GM18526 (cell line): Measurements from ENCODE around the gene CS.

Experiments used
- POLR2A ChIP-seq: IDR thresholded peaks from 3 replicates; pipeline ENCODE4 v1.6.1; 2011; ENCODE audit not compliant: insufficient read length; ENCODE audit errors: extremely low read depth

The CS gene

GRCh38 chr12:56260380-56260779 is 39.8 kb downstream of the CS start:
- no peak for TF ChIP-seq POLR2A

- TF ChIP-seq POLR2A: no peak
Measured at GRCh38 chr12:56258820-56259183, 41.3 kb downstream of the CS start.

DNA sequence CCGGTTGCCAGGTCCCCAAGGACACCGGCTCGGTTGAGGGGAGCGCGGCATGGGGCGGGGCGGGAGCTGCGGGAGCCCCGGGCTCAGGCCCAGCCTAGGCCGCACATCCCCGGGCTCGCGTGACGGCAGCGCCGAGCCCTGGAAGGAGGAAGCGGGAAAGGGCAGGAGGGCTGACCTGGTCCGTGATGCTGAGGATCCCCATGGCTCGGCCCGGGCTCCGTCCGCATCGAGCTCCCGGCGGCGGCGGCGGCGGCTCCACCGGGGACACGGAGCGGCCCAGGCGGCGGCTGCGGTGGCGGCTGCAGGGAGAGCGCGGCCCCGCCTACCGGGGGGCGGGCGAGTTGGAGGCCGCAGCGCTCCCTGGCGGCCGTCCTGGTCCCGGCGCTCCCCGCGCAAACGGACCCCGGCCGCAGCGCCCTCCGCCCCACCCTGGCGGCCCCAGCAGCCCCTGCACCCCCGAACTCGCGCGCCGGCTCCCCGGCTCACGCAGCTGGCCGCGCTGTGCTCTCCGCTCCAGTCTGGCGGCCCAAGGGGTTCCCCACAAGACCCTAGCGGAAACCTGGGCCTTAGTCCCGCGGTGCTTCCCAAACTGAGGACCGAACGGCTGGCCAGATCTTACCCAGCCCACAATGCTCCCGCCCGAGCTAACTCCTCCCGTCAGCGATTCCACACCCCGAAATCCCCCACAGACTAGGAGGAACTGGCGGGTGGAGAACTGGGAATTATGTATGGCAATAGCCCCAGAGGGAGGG is 41.9 kb downstream of the CS start, which contains the start of gene ANKRD52:
Gene ANKRD52, minus strand, starts transcription at position 317 of the 752 bp plus-strand sequence. Its CDS starts 115 bp downstream, at position 202.
- peak; percentile 56 for TF ChIP-seq POLR2A

DNA sequence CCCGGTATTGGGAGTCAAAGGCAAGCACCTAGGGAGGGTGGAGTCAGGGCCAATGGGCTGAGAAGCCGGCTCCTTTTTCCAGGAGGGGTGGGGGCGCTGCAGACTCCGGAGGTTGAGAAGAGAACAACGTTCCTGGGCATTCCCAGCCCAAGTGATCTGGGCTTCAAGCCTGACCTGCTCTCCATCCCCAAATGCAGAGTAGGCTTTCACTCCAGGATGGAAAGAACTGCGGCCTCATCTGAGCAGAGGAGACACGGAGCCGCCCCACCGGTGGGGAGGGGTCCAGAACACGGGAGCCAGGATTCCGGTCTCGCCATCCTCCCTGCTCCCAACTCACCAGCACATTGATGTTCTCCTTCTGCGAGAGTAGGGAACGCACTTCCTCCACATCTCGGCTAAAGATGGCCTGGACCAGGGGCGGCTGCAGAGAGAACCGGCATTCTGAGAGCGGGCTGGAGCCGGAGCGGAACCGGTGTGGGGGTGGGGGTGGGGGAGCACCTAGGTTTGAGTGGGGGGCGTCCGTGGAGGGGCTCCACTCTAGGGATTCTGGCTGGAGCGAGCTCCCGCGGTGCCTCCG is 42.6 kb downstream of the CS start:
- no peak for TF ChIP-seq POLR2A

DNA sequence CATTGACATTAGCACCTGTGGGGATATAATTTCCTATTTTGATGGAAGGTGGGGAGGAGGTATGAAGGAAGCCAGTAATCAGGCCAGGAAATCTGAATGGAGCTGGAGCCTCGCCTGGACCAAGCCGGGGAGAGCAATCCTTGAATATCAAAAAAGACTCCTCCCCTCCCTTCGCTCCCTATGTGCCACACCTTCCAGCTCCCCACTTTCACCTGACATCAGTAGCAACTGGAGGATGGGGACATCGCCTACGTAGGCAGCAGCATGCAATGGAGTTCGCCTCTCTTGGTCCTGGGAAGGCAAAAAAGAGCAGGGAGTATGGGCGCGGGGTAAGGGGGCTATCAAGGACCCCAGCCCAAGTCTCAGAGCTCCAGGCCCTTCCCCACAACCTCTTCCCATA is 43.1 kb downstream of the CS start:
- TF ChIP-seq POLR2A: no peak

- no peak for TF ChIP-seq POLR2A
Measured at GRCh38 chr12:56256326-56256960, 43.7 kb downstream of the CS start.

DNA sequence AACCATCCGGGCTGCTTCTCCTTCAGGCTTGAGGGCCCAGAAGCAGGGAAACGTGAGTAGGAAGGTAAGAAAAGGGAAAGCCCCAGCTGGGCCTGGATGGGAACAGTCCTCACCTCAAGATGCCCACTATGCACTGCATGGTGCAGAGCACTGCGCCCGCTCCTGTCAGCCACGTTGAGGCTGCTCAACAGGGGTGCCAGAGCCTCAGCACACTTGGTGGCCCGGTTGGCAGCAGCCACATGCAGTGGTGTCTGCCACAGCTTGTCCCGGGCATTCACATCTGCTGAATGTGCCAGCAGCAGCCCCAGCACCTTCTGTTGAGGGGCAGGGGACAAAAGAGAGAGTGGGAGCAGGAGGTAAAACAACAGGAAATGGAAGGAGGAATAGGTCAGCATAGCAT is 44.5 kb downstream of the CS start:
- no peak for TF ChIP-seq POLR2A

DNA sequence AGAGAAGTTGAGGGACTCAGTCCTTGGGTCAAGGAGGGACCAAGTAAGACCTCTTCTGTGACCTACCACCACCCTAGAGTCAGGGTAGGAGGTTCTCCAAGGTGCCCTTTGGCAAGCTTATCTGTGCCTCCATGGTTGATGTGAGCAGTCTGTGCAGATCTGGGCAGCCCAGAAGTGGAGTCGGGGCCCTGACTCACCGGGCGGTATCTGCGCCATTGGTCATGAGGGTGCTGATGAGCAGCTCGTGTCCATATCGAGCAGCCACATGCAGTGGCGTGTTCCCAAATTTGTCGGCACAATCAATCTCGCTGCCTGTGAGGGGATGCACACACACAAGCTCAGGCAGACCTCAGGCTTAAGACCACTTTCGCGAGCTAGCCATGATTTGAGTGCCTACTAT is 47.0 kb downstream of the CS start:
- TF ChIP-seq POLR2A: no peak

DNA sequence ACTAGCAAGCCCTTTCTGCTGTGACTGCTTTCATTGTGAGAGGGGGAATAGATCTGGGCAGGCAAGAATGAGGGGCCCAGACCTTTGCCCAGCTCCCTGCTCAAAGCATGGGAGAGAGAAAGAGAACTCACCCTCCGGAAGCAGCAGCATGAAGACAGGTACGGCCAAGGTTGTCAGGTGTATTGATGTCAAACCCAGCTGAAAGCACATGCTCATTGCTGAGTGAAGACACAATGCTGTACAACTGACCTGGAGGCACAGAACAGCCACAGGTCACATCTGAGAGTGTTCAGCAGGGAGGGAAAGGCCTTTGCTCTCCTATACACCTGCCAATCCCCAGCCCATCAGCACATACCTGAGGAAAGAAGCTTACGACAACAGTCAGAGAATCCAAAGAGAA is 47.5 kb downstream of the CS start:
- no peak for TF ChIP-seq POLR2A

DNA sequence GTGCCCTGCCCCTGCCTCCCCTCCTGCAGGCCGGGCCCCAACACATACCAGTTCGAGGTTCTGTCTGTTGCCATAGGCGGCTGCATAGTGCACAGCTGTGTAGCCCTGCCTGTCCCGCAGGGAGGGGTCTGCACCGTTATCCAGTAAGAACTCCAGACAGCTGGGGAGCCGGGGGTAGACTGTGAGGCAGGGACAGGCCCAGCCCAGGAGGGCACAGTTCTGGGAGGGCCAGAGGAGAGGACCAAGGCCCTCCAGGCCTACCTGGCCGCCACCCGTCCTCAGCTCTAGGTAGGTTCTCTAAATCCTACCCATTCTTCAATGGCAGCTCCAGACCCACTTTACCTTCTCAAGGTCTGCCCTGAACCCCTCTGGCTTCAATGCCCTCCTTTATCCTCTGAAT is 51.4 kb downstream of the CS start:
- TF ChIP-seq POLR2A: no peak

DNA sequence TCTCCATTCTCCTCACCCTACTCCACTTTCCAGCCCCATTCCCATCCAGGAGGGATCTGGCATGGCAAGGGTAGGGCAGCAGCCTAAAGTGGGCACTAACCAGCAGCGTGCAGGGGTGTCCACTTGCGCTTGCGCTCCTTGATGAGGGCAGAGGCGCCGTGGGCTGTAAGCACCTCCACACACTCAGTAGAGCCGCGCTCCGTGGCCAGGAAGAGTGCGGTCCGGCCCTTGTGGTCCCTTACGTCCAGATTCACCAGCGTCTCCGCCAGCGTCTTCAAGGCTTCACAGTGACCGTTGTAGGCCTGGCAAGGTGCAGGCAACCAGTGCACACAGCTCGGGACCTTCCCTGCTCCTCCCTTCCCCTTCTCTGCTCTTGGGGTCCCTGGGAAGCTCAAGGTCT is 52.2 kb downstream of the CS start:
- no peak for TF ChIP-seq POLR2A

- no peak for TF ChIP-seq POLR2A
Measured at GRCh38 chr12:56244494-56244893, 55.6 kb downstream of the CS start.

DNA sequence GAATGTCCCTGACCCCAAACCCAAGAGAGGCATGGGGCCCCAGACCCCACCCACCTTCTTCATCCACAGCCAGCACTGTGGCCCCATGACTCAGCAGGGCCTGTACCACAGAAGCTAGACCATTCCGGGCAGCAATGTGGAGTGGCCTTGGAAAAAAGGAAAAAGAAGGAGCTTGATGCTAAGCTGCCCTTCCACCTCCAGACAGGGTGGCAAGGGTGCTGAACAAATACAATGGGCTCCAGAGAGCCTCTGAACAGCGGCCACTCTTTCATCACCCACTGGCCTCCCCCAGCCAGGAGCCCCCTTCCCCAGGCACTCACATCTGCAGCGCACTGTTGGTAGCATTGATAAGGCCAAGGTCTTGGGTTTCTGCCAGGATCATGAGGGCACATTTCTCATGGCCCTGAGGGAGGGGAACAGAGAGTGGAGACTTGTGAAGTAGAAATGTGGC is 56.4 kb downstream of the CS start:
- no peak for TF ChIP-seq POLR2A

DNA sequence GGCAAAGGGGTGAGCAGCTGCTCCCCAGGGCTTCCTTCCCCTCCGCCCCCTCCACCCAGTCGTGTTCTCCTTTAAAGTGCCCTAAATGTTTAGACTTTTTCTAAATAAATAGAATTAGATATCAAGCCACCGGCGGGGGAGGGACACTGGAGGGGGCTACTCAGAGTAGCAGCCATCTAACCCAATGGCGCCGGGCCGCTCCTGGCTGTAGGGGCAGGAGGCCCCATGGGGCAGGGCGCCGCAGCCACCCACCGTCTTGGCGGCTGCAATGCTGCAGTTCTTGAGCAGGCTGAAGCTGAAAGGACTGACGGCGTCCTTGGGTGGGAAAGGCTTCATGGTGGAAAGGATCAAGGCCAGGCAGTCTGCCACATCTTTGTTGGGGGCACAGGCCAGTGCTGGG is 57.1 kb downstream of the CS start:
- no peak for TF ChIP-seq POLR2A

DNA sequence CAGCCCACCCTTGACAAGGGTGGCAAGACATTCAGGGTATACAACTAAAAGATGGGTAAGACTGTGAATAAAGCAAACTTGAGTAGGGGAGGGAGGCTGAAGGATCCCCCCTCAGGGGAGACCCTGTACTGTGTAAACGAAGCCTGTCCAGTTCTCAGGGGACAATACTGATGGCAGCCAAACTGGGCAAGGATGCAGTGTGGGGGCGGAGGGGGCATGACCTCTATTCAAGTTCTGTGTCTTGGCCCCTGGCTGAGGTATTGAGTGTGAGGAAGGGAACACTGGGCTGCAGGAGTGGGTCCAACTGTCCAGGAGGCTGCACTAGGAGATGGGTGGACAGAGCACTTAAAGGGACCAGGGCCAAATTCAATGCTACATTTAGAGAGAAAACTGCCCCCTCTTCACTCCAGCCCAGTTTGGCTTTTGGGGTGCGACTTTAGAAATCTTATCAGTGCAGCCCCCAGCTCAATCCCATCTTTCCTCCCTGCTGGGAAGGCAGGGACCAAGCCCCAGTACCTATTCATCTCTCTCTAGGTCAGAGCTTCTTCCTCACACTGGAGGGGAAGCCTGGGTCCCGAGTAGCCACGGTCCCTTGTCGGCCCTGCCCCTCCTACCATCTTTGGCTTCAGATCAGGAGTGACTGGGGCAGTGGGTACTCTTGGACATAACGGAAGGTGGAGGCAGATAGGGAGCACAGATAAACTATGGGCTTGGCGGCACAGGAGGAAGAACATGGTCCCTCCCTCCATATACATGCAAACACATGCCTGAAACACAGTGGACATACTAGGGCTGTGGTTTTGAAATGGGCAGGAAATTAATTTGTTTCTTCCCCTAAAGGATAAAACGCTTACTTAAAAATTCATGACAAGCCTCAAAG is 58.5 kb downstream of the CS start:
- TF ChIP-seq POLR2A: no peak

- no peak for TF ChIP-seq POLR2A
Measured at GRCh38 chr12:56237552-56237951, 62.6 kb downstream of the CS start.

DNA sequence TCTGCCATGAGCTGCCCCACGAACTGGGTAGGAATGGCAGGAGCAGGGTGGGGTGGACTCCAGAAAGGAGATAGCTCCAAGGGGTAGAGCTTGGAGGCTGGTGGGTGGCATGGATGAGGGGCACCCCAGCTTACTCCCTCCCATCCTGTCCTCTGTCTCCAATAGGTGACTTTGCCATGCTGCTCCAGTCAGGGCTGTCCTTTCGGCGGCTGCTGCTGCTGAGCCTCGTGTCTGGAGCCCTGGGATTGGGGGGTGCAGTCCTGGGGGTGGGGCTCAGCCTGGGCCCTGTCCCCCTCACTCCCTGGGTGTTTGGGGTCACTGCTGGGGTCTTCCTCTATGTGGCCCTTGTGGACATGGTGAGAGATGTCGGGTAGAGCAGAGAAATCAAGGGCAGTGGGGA is 63.1 kb downstream of the CS start:
- no peak for TF ChIP-seq POLR2A
